Upper lobe of left lung (tissue), 6 donors: Measurements from ENCODE around the gene CBFA2T3. TPM values are rescaled to one million over a fixed set of nuclear protein-coding genes. Genes with fewer than 3 reads are reported as not detected.

Experiments
- ATAC-seq, 2 donors: fragments of 200-7000 bp; cut with Tn5 transposase; one replicate each; pipeline ENCODE4 v1.9.1; 2022; ENCODE audit warnings: mild to moderate bottlenecking in 2 of 2, moderate library complexity in 2 of 2; ENCODE audit not compliant: low FRiP score in 2 of 2
- DNase-seq, 2 donors: peaks; one replicate each; pipeline ENCODE4 v3.0.0-alpha.2; 2019 to 2020
- H3K27ac ChIP-seq, 4 donors: fragments of 200-600 bp; sonication (generic); one replicate each; pipeline ENCODE4 v1.5.1; 2016 to 2019
- H3K27me3 ChIP-seq, 4 donors: fragments of 200-600 bp; sonication (generic); one replicate each; pipeline ENCODE4 v1.5.1; 2017 to 2019
- H3K36me3 ChIP-seq, 4 donors: fragments of 200-600 bp; sonication (generic); one replicate each; pipeline ENCODE4 v1.5.1; 2016 to 2019
- H3K4me1 ChIP-seq, 4 donors: fragments of 200-600 bp; sonication (generic); one replicate each; pipeline ENCODE4 v1.5.1; 2018 to 2019
- H3K4me3 ChIP-seq, 4 donors: fragments of 200-600 bp; sonication (generic); one replicate each; pipeline ENCODE4 v1.5.1; 2017 to 2019; ENCODE audit warnings: mild to moderate bottlenecking in 2 of 4, moderate library complexity in 1 of 4
- H3K9me3 ChIP-seq, 4 donors: fragments of 200-600 bp; sonication (generic); one replicate each; pipeline ENCODE4 v1.5.1; 2018 to 2019
- EP300 ChIP-seq, 4 donors: sonication (generic); formaldehyde crosslinking; IDR thresholded peaks; one replicate each; pipeline ENCODE4 v1.5.1; 2017; ENCODE audit warnings: antibody characterized with exemption in 4 of 4, control low read depth in 2 of 4
- POLR2A ChIP-seq, 4 donors: fragments of 450-650 bp; IDR thresholded peaks; one replicate each; pipeline ENCODE4 v1.5.1; 2016 to 2017; ENCODE audit warnings: antibody characterized with exemption in 4 of 4, mild to moderate bottlenecking in 2 of 4
- POLR2AphosphoS5 ChIP-seq, 2 donors: sonication (generic); formaldehyde crosslinking; IDR thresholded peaks; one replicate each; pipeline ENCODE4 v1.5.1; 2017; ENCODE audit warnings: antibody characterized with exemption in 2 of 2
- WGBS, 2 donors: methylation state at CpG; one replicate each; pipeline ENCODE4 v1.1.5; 2017 to 2018; 5-methylcytosine and 5-hydroxymethylcytosine counted together
- total RNA-seq, 6 donors: library from RNA; depleted of rRNA in 4 of 6; stranded (reverse); fragments of >200 nt in 4 of 6; gene quantifications; one replicate each; pipeline versions ENCODE4 v1.1.0 to v1.2.1, GENCODE V29; 2016 to 2021
- TF ChIP-seq, protein P1 (sequence below), 6 experiments: fragments of 450-650 bp in 4 of 6; fragments of 200-600 bp in 2 of 6; sonication (generic) in 2 of 6; IDR thresholded peaks; one replicate each; pipeline ENCODE4 v1.5.1; 2016 to 2019; ENCODE audit warnings: antibody characterized with exemption in 6 of 6
- donor health status: DM: no; HTN: no; CAD: no; lungs with moderate emphysema.
- donor health status: DM: no; HTN: yes; CAD: no; lungs with severe emphysema.

The CBFA2T3 gene
- total RNA-seq, 6 donors from 2014 or later, result 2.7 to 33.5 (median 15.2) TPM

DNA sequence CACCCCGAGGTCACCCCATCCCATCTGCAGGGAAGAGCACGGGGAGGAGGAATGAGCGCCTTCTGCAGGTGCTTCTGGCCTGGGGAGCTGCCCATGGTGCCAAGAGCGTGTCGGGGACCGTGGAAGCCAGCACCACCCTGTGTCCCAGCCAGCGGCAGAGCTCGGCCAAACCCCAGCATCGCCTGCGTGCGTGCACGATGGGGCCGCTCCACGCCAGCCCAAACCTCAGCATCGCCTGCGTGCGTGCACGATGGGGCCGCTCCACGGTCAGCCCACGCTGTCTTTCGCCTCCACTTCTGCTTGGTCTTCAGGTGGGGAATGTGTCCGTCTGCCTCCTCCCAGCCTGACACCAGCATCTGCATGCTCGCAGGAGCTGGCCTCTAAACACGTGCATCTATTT lies 134.2 kb downstream of the CBFA2T3 start:
- peaks cover 0 to 62% (median 35%) of the 10 kb centered on the region in 4 donors for H3K36me3 ChIP-seq
- TF ChIP-seq POLR2AphosphoS5 (IDR thresholded peaks at IDR 0.05), result no peak
- TF ChIP-seq, protein P1, sequence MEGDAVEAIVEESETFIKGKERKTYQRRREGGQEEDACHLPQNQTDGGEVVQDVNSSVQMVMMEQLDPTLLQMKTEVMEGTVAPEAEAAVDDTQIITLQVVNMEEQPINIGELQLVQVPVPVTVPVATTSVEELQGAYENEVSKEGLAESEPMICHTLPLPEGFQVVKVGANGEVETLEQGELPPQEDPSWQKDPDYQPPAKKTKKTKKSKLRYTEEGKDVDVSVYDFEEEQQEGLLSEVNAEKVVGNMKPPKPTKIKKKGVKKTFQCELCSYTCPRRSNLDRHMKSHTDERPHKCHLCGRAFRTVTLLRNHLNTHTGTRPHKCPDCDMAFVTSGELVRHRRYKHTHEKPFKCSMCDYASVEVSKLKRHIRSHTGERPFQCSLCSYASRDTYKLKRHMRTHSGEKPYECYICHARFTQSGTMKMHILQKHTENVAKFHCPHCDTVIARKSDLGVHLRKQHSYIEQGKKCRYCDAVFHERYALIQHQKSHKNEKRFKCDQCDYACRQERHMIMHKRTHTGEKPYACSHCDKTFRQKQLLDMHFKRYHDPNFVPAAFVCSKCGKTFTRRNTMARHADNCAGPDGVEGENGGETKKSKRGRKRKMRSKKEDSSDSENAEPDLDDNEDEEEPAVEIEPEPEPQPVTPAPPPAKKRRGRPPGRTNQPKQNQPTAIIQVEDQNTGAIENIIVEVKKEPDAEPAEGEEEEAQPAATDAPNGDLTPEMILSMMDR (IDR thresholded peaks at IDR 0.05), result no peak
- TF ChIP-seq POLR2A (IDR thresholded peaks at IDR 0.05), result no peak
- DNase-seq, result peak in 1 of 2 donors; percentile 70

DNA sequence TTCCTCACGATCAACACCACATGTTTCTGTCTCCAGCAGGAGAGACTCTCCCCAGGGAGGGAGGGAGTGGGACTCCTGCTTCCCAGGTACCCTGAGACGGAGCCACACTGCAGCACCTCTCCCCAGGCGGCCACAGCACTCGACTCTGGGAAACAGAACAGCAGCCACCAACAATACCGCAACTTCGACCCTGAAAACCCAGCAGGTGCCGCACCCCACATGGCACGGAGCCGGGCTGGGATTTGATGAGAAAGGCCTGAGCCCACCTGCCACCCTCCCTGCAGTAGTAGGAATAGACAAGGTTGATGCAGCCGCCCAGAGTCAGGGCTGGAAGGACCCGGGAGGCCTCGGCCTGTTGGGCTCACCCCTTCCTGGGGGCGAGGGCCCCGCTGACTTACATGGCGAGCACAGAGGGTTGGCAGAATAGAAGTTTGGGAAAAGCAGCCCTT lies 134.7 kb downstream of the CBFA2T3 start:
- no peak for TF ChIP-seq POLR2AphosphoS5 (IDR thresholded peaks at IDR 0.05)
- no peak for TF ChIP-seq POLR2A (IDR thresholded peaks at IDR 0.05)
- TF ChIP-seq EP300 (IDR thresholded peaks at IDR 0.05), result no peak
- TF ChIP-seq, protein P1 (IDR thresholded peaks at IDR 0.05), result no peak
- Histone ChIP-seq H3K9me3 (no peaks in the 10 kb centered on the region), H3K27me3 (no peaks in the 10 kb centered on the region), H3K27ac (no peak overlapping the region), H3K4me3 (no peak overlapping the region), H3K36me3 (peaks cover 0 to 62% (median 36%) of the 10 kb centered on the region in 4 donors), H3K4me1 (no peaks in the 10 kb centered on the region)
- DNase-seq, result peak in 1 of 2 donors; percentile 61
- ATAC-seq, result no peak
- 87 to 95% methylated on average over 12 to 15 of the region's 15 CpGs for WGBS, 2 donors

More for the DNA sequence above, 134.2 kb downstream of the CBFA2T3 start:
- no peak overlapping the region for H3K27ac ChIP-seq
- H3K27me3 ChIP-seq, result no peaks in the 10 kb centered on the region
- no peak for ATAC-seq
- H3K9me3 ChIP-seq, result no peaks in the 10 kb centered on the region
- H3K4me3 ChIP-seq, result no peak overlapping the region
- H3K4me1 ChIP-seq, result no peaks in the 10 kb centered on the region
- WGBS, 2 donors, result 93 to 95% methylated on average over 22 to 25 of the region's 25 CpGs

DNA sequence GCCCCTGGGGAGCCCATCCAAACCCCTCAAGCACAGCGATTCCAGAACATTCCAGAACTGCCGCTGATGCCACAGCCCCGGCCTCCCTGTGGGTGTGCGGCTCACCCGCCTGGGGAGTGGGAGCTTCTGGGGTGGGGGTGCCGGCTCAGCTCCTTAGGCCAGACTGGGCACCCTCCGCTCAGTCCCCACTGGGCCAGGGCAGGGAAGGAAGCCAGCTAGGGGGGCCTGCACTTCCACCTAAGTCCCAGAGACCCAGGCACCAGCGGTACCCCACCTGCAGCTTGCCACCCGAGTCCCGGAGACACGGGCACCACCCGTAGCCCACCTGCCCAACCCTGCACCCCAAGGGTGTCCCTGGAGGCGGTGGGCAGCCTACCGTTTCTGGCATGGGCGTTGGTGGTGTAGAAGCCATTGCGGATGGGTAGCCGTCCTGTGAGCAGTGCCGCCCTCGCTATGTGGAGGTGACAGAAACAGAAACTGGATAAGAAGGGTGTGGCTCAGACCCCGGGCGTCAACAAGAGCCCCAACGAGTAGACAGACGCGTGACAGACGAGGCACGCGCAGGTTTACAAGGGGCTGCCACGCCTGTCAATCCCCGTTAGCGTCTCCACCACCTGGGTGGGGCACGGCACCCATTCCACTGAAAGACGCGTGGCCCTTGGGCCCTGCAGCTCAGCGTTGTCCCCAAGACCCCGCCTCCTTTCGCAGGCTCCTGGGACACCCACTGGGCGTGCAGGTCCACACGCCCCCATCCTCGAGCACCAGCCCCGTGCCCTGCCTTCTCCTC lies 135.3 kb downstream of the CBFA2T3 start:
- Histone ChIP-seq H3K9me3 (no peaks in the 10 kb centered on the region), H3K36me3 (peaks cover 0 to 63% (median 37%) of the 10 kb centered on the region in 4 donors), H3K4me3 (no peak overlapping the region), H3K27me3 (no peaks in the 10 kb centered on the region), H3K4me1 (no peaks in the 10 kb centered on the region), H3K27ac (no peak overlapping the region)
- TF ChIP-seq EP300 (IDR thresholded peaks at IDR 0.05) (no peak), POLR2A (IDR thresholded peaks at IDR 0.05) (no peak), POLR2AphosphoS5 (IDR thresholded peaks at IDR 0.05) (no peak)
- TF ChIP-seq, protein P1 (IDR thresholded peaks at IDR 0.05), result no peak
- no peak for ATAC-seq
- DNase-seq, result peak in 1 of 2 donors; percentile 63
- WGBS, 2 donors, result 92% methylated on average over 36 to 37 of the region's 40 CpGs

DNA sequence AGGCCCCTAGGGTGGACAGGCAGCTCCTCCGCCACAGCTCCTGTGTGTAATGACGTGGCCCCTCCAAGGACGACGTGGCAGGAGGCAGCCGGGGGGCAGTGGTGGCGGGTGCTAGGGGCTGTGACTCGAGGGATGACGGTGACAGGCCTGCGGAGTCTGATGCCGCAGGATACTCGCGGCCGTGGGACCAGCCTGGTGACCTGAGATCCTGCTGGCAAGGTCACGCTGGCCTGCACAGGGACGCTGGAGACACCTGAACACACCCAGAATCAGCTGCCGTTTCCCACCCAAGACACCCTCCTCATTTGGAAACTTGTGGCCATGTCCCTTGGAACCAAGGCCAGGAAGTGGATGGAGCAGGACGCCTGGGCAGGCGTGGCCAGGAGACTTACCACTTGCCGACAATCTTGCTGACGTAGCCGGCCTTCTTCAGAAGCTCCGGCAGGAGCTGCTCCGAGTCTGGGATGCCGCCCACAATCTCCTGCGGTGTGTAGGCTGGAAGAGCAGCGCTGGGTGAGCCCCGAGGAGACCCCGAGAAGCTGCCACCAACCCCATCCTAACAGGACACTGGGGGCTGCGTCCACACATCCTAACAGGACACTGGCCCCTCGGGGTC lies 136.3 kb downstream of the CBFA2T3 start:
- Histone ChIP-seq H3K4me3 (no peak overlapping the region), H3K9me3 (no peaks in the 10 kb centered on the region), H3K36me3 (peaks cover 0 to 63% (median 39%) of the 10 kb centered on the region in 4 donors), H3K27ac (peak overlapping the region in 1 of 4 donors; percentile 23), H3K4me1 (no peaks in the 10 kb centered on the region), H3K27me3 (no peaks in the 10 kb centered on the region)
- WGBS, 2 donors, result 80 to 91% methylated on average over 19 to 29 of the region's 30 CpGs
- no peak for TF ChIP-seq EP300 (IDR thresholded peaks at IDR 0.05)
- no peak for TF ChIP-seq POLR2A (IDR thresholded peaks at IDR 0.05)
- no peak for TF ChIP-seq POLR2AphosphoS5 (IDR thresholded peaks at IDR 0.05)
- TF ChIP-seq, protein P1 (IDR thresholded peaks at IDR 0.05), result no peak
- DNase-seq (peak in 1 of 2 donors; percentile 59), ATAC-seq (no peak)
